Memory B cell (primary cell): ENCODE results near the gene ATP6V1G2.

Source experiments
- ATAC-seq: fragments of 150-1000 bp; cut with Tn5 transposase; 2 replicates; pipeline ENCODE4 v1.10.0; 2021; ENCODE audit warnings: low read depth, mild to moderate bottlenecking, moderate library complexity
- DNase-seq, 2 donors: peaks; one replicate each; pipeline ENCODE4 v3.0.0; 2022; ENCODE audit warnings: low spot score in 2 of 2
- H3K27ac Mint-ChIP-seq: one replicate; pipeline ENCODE4 v1.8.0; 2022; ENCODE audit warnings: mild to moderate bottlenecking, moderate library complexity, mixed read lengths
- H3K27me3 Mint-ChIP-seq: one replicate; pipeline ENCODE4 v1.8.0; 2022; ENCODE audit warnings: mixed read lengths
- H3K36me3 Mint-ChIP-seq: one replicate; pipeline ENCODE4 v1.8.0; 2022; ENCODE audit warnings: mild to moderate bottlenecking, mixed read lengths
- H3K4me1 Mint-ChIP-seq: one replicate; pipeline ENCODE4 v1.8.0; 2022; ENCODE audit warnings: mixed read lengths
- H3K4me3 Mint-ChIP-seq: one replicate; pipeline ENCODE4 v1.8.0; 2022; ENCODE audit warnings: mild to moderate bottlenecking, moderate library complexity, mixed read lengths
- H3K9me3 Mint-ChIP-seq: one replicate; pipeline ENCODE4 v1.8.0; 2022; ENCODE audit warnings: mixed read lengths

The ATP6V1G2 gene

GRCh38 chr6:31533455-31533841 lies 13.0 kb downstream of the ATP6V1G2 start:
- Mint-ChIP-seq H3K4me1 (peaks cover 20% of the 10 kb centered on the region), H3K27me3 (no peaks in the 10 kb centered on the region), H3K9me3 (no peaks in the 10 kb centered on the region), H3K27ac (no peak overlapping the region), H3K36me3 (peaks cover 47% of the 10 kb centered on the region), H3K4me3 (no peak overlapping the region)
- ATAC-seq: no peak
- DNase-seq: no peak

- Mint-ChIP-seq H3K9me3 (no peaks in the 10 kb centered on the region), H3K27ac (no peak overlapping the region), H3K4me3 (no peak overlapping the region), H3K27me3 (no peaks in the 10 kb centered on the region), H3K4me1 (peaks cover 17% of the 10 kb centered on the region), H3K36me3 (peaks cover 43% of the 10 kb centered on the region)
- ATAC-seq: no peak
- no peak for DNase-seq
These were observed 13.6 kb downstream of the ATP6V1G2 start for GRCh38 chr6:31532644-31533454.

GRCh38 chr6:31531771-31532643 lies 14.4 kb downstream of the ATP6V1G2 start:
- DNase-seq (no peak), ATAC-seq (no peak)
- no peaks in the 10 kb centered on the region for H3K9me3 Mint-ChIP-seq
- no peak overlapping the region for H3K27ac Mint-ChIP-seq
- no peaks in the 10 kb centered on the region for H3K27me3 Mint-ChIP-seq
- H3K4me1 Mint-ChIP-seq: peaks cover 14% of the 10 kb centered on the region
- H3K4me3 Mint-ChIP-seq: no peak overlapping the region
- H3K36me3 Mint-ChIP-seq: peaks cover 40% of the 10 kb centered on the region

GRCh38 chr6:31531162-31531561 lies 15.2 kb downstream of the ATP6V1G2 start:
- Mint-ChIP-seq H3K27ac (no peak overlapping the region), H3K4me3 (no peak overlapping the region), H3K9me3 (no peaks in the 10 kb centered on the region), H3K4me1 (peaks cover 15% of the 10 kb centered on the region), H3K27me3 (no peaks in the 10 kb centered on the region), H3K36me3 (peaks cover 35% of the 10 kb centered on the region)
- no peak for ATAC-seq
- no peak for DNase-seq

GRCh38 chr6:31530659-31531058 lies 15.7 kb downstream of the ATP6V1G2 start:
- no peak for DNase-seq
- no peak overlapping the region for H3K4me3 Mint-ChIP-seq
- no peak for ATAC-seq
- H3K27me3 Mint-ChIP-seq: no peaks in the 10 kb centered on the region
- H3K36me3 Mint-ChIP-seq: peaks cover 30% of the 10 kb centered on the region
- H3K9me3 Mint-ChIP-seq: no peaks in the 10 kb centered on the region
- H3K27ac Mint-ChIP-seq: no peak overlapping the region
- H3K4me1 Mint-ChIP-seq: peaks cover 14% of the 10 kb centered on the region

GRCh38 chr6:31529329-31530150 lies 16.9 kb downstream of the ATP6V1G2 start:
- no peak overlapping the region for H3K4me3 Mint-ChIP-seq
- H3K4me1 Mint-ChIP-seq: peaks cover 14% of the 10 kb centered on the region
- ATAC-seq (no peak), DNase-seq (no peak)
- peaks cover 21% of the 10 kb centered on the region for H3K36me3 Mint-ChIP-seq
- no peak overlapping the region for H3K27ac Mint-ChIP-seq
- H3K27me3 Mint-ChIP-seq: no peaks in the 10 kb centered on the region
- H3K9me3 Mint-ChIP-seq: no peaks in the 10 kb centered on the region

GRCh38 chr6:31528821-31529328 lies 17.5 kb downstream of the ATP6V1G2 start, which contains the start of gene MCCD1:
TSS of gene MCCD1 (plus strand) at chr6:31528962. CDS start at chr6:31529015, 53 bp downstream.
- Mint-ChIP-seq H3K9me3 (no peaks in the 10 kb centered on the region), H3K27ac (peak within 1 kb of the TSS; percentile 60), H3K27me3 (no peaks in the 10 kb centered on the region), H3K36me3 (peaks cover 19% of the 10 kb centered on the region), H3K4me1 (peaks cover 14% of the 10 kb centered on the region), H3K4me3 (no peak within 1 kb of the TSS)
- DNase-seq (no peak), ATAC-seq (no peak)

- no peak for DNase-seq
These were observed 18.1 kb downstream of the ATP6V1G2 start for GRCh38 chr6:31528307-31528777.

GRCh38 chr6:31525932-31526591 lies 20.3 kb downstream of the ATP6V1G2 start:
- H3K4me1 Mint-ChIP-seq: peaks cover 9% of the 10 kb centered on the region
- no peaks in the 10 kb centered on the region for H3K27me3 Mint-ChIP-seq
- H3K9me3 Mint-ChIP-seq: no peaks in the 10 kb centered on the region

More at GRCh38 chr6:31528307-31528777, 18.1 kb downstream of the ATP6V1G2 start:
- peaks cover 18% of the 10 kb centered on the region for H3K36me3 Mint-ChIP-seq
- H3K27ac Mint-ChIP-seq: peak overlapping the region; percentile 60
- H3K4me1 Mint-ChIP-seq: peaks cover 13% of the 10 kb centered on the region
- no peak overlapping the region for H3K4me3 Mint-ChIP-seq
- H3K9me3 Mint-ChIP-seq: no peaks in the 10 kb centered on the region
- ATAC-seq: no peak
- no peaks in the 10 kb centered on the region for H3K27me3 Mint-ChIP-seq

GRCh38 chr6:31525553-31525931 lies 20.9 kb downstream of the ATP6V1G2 start:
- Mint-ChIP-seq H3K9me3 (no peaks in the 10 kb centered on the region), H3K4me3 (no peak overlapping the region), H3K4me1 (peaks cover 6% of the 10 kb centered on the region), H3K27ac (no peak overlapping the region), H3K36me3 (peaks cover 5% of the 10 kb centered on the region), H3K27me3 (no peaks in the 10 kb centered on the region)
- DNase-seq (no peak), ATAC-seq (no peak)

More at GRCh38 chr6:31525932-31526591, 20.3 kb downstream of the ATP6V1G2 start:
- DNase-seq: no peak
- no peak overlapping the region for H3K4me3 Mint-ChIP-seq
- peaks cover 9% of the 10 kb centered on the region for H3K36me3 Mint-ChIP-seq
- no peak for ATAC-seq
- H3K27ac Mint-ChIP-seq: no peak overlapping the region

GRCh38 chr6:31521835-31522234 lies 24.6 kb downstream of the ATP6V1G2 start:
- Mint-ChIP-seq H3K9me3 (no peaks in the 10 kb centered on the region), H3K4me3 (no peak overlapping the region), H3K27ac (no peak overlapping the region), H3K4me1 (peaks cover 3% of the 10 kb centered on the region), H3K27me3 (no peaks in the 10 kb centered on the region), H3K36me3 (no peaks in the 10 kb centered on the region)
- no peak for DNase-seq
- no peak for ATAC-seq

GRCh38 chr6:31513456-31514165 lies 32.8 kb downstream of the ATP6V1G2 start:
- H3K27me3 Mint-ChIP-seq: peaks cover 5% of the 10 kb centered on the region
- H3K27ac Mint-ChIP-seq: no peak overlapping the region
- ATAC-seq: no peak
- H3K4me1 Mint-ChIP-seq: peaks cover 2% of the 10 kb centered on the region
- H3K36me3 Mint-ChIP-seq: peaks cover 20% of the 10 kb centered on the region
- no peaks in the 10 kb centered on the region for H3K9me3 Mint-ChIP-seq
- DNase-seq: no peak
- no peak overlapping the region for H3K4me3 Mint-ChIP-seq
